Loucy (cell line): ENCODE measurements around the gene DACH1.

ENCODE experiments used
- H2AFZ ChIP-seq: fragments of 200-600 bp; sonication (generic); 2 replicates; pipeline ENCODE4 v1.6.0; 2016; ENCODE audit warnings: antibody characterized with exemption, mild to moderate bottlenecking, low read length, moderate library complexity
- H3F3A ChIP-seq: fragments of 200-600 bp; 2 replicates; pipeline ENCODE4 v1.6.0; 2016; ENCODE audit warnings: antibody characterized with exemption, low read depth, mild to moderate bottlenecking
- H3K27me3 ChIP-seq: fragments of 200-600 bp; sonication (generic); 2 replicates; pipeline ENCODE4 v1.6.1; 2014; ENCODE audit warnings: low read length, mild to moderate bottlenecking; ENCODE audit not compliant: insufficient read depth, poor library complexity, severe bottlenecking
- H3K36me3 ChIP-seq: fragments of 200-600 bp; sonication (generic); 2 replicates; pipeline ENCODE4 v1.6.1; 2016; ENCODE audit warnings: low read length; ENCODE audit not compliant: insufficient read depth
- H3K4me1 ChIP-seq: fragments of 200-600 bp; sonication (generic); 2 replicates; pipeline ENCODE4 v1.5.1; 2014; ENCODE audit warnings: low read length, mild to moderate bottlenecking; ENCODE audit not compliant: insufficient read depth, poor library complexity, severe bottlenecking
- H3K4me2 ChIP-seq: fragments of 200-600 bp; sonication (generic); 2 replicates; pipeline ENCODE4 v1.6.0; 2014; ENCODE audit warnings: antibody characterized with exemption, low read length, low read depth, mild to moderate bottlenecking; ENCODE audit not compliant: poor library complexity, severe bottlenecking
- H3K4me3 ChIP-seq: fragments of 200-600 bp; sonication (generic); 2 replicates; pipeline ENCODE4 v1.5.1; 2014; ENCODE audit warnings: low read length, mild to moderate bottlenecking, mixed read lengths; ENCODE audit not compliant: poor library complexity, severe bottlenecking
- H3K79me2 ChIP-seq: fragments of 200-600 bp; sonication (generic); 2 replicates; pipeline ENCODE4 v1.6.1; 2014; ENCODE audit warnings: low read length; ENCODE audit not compliant: insufficient read depth
- H3K9ac ChIP-seq: fragments of 200-600 bp; sonication (generic); 2 replicates; pipeline ENCODE4 v1.6.0; 2014; ENCODE audit warnings: mild to moderate bottlenecking, low read depth, low read length, moderate library complexity; ENCODE audit not compliant: poor library complexity, severe bottlenecking
- H3K9me2 ChIP-seq: fragments of 200-600 bp; sonication (generic); replicated peaks from 2 replicates; pipeline ENCODE4 v1.6.1; 2016; ENCODE audit warnings: low read depth, low read length, mixed read lengths
- H3K9me3 ChIP-seq: fragments of 200-600 bp; sonication (generic); 2 replicates; pipeline ENCODE4 v1.6.1; 2014; ENCODE audit warnings: mild to moderate bottlenecking, antibody characterized with exemption, low read length, low read depth; ENCODE audit not compliant: insufficient read depth
- H4K20me1 ChIP-seq: fragments of 200-600 bp; sonication (generic); 2 replicates; pipeline ENCODE4 v1.6.0; 2014; ENCODE audit warnings: antibody characterized with exemption, low read length, mild to moderate bottlenecking; ENCODE audit not compliant: insufficient read depth, poor library complexity, severe bottlenecking
- EZH2phosphoT487 ChIP-seq: fragments of 200-600 bp; IDR thresholded peaks from 2 replicates; pipeline ENCODE4 v1.6.1; 2018; ENCODE audit warnings: antibody characterized with exemption, mild to moderate bottlenecking, moderate library complexity, borderline replicate concordance
- TF ChIP-seq, protein P1 (sequence below): fragments of 200-600 bp; sonication (generic); conservative IDR thresholded peaks from 2 replicates; pipeline ENCODE4 v1.5.1; 2014; ENCODE audit warnings: mild to moderate bottlenecking, antibody characterized with exemption, low read length

DACH1 gene

DNA sequence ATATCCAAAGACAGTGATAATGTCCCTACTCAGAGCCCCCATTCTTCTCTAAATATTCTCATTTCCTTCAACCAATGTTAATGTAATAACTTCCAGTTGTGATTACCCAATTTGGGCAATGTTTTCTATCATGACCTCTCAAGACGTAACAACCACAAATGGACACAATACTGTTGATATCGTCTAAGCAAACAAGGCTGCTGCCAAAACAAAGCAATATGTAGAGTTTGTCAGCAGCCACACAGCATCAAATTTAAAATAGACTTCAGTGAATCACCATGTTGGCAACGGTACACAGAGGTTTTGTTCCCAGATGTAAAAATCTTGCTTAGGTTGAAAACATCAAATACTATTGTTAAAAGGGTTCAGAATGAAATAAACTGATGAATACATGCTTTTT, 205.1 kb downstream of the DACH1 start:
- no peaks in the 10 kb centered on the region for H3K9me2 ChIP-seq
- no peak overlapping the region for H3K4me2 ChIP-seq
- H3K9me3 ChIP-seq: no peaks in the 10 kb centered on the region
- no peak overlapping the region for H3K4me3 ChIP-seq
- no peak overlapping the region for H3K9ac ChIP-seq
- no peaks in the 10 kb centered on the region for H4K20me1 ChIP-seq
- no peaks in the 10 kb centered on the region for H3K36me3 ChIP-seq
- H2AFZ ChIP-seq: no peak overlapping the region
- H3F3A ChIP-seq: no peaks in the 10 kb centered on the region
- TF ChIP-seq EZH2phosphoT487: no peak
- TF ChIP-seq, protein P1, sequence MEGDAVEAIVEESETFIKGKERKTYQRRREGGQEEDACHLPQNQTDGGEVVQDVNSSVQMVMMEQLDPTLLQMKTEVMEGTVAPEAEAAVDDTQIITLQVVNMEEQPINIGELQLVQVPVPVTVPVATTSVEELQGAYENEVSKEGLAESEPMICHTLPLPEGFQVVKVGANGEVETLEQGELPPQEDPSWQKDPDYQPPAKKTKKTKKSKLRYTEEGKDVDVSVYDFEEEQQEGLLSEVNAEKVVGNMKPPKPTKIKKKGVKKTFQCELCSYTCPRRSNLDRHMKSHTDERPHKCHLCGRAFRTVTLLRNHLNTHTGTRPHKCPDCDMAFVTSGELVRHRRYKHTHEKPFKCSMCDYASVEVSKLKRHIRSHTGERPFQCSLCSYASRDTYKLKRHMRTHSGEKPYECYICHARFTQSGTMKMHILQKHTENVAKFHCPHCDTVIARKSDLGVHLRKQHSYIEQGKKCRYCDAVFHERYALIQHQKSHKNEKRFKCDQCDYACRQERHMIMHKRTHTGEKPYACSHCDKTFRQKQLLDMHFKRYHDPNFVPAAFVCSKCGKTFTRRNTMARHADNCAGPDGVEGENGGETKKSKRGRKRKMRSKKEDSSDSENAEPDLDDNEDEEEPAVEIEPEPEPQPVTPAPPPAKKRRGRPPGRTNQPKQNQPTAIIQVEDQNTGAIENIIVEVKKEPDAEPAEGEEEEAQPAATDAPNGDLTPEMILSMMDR: no peak
- H3K27me3 ChIP-seq: no peaks in the 10 kb centered on the region
- H3K4me1 ChIP-seq: peaks cover 13% of the 10 kb centered on the region
- no peaks in the 10 kb centered on the region for H3K79me2 ChIP-seq

DNA sequence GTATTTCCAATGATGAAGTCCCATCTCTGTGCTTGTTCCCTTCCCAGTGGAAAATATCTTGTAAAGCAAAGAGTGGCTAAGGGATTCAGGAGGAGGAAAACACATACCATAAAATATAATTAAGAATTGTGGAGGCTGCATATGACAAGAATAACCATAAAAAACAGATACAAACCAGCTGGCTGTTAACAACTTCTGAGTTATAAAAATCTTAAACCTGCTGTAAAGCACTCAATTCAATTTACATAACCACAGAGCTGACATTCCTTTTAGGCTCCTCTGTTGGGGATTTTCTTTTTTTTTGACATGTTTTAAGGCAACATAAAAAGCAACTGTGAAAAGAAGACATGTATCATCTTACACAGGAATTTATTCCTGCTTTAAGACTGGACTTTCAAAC, 207.6 kb downstream of the DACH1 start:
- Histone ChIP-seq H3K27me3 (no peaks in the 10 kb centered on the region), H3K9me3 (no peaks in the 10 kb centered on the region), H3K9me2 (no peaks in the 10 kb centered on the region), H3K4me3 (no peak overlapping the region), H3K79me2 (no peaks in the 10 kb centered on the region), H3F3A (no peaks in the 10 kb centered on the region), H3K4me2 (no peak overlapping the region), H2AFZ (no peak overlapping the region), H3K9ac (no peak overlapping the region), H4K20me1 (no peaks in the 10 kb centered on the region), H3K36me3 (no peaks in the 10 kb centered on the region), H3K4me1 (peaks cover 13% of the 10 kb centered on the region)
- TF ChIP-seq EZH2phosphoT487: no peak
- TF ChIP-seq, protein P1: no peak

DNA sequence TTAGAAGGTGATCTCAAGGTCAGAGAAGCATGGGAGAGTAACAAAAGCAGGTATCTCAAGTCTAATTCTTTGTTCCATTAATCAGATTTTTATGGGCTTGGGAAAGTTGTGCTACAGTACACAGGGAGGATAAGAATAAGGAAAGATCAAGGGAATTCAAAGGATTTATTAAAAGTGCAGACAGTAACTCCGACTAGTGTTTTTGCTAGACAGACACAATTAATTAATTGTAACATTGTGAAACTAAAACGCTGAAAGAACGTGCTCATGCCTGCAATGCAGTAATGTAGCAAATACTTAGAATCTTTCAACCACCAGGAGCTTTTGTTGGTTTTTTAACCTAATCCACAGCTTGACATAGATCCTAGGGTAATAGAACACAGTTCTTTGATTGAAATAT, 221.5 kb downstream of the DACH1 start:
- no peaks in the 10 kb centered on the region for H3K27me3 ChIP-seq
- no peaks in the 10 kb centered on the region for H3K4me1 ChIP-seq
- no peak overlapping the region for H3K9ac ChIP-seq
- no peak overlapping the region for H2AFZ ChIP-seq
- TF ChIP-seq, protein P1: no peak
- TF ChIP-seq EZH2phosphoT487: no peak
- H3K4me3 ChIP-seq: no peak overlapping the region
- H3K9me3 ChIP-seq: no peaks in the 10 kb centered on the region
- H3K36me3 ChIP-seq: no peaks in the 10 kb centered on the region
- no peaks in the 10 kb centered on the region for H3K9me2 ChIP-seq
- no peaks in the 10 kb centered on the region for H4K20me1 ChIP-seq
- no peaks in the 10 kb centered on the region for H3K79me2 ChIP-seq
- no peak overlapping the region for H3K4me2 ChIP-seq
- no peaks in the 10 kb centered on the region for H3F3A ChIP-seq
